ENCODE measurements around the gene CDH4. TPM values are rescaled to one million over a fixed set of nuclear protein-coding genes. Genes with fewer than 3 reads are reported as not detected.

Gene CDH4
- total and polyA plus RNA-seq, 2 donors from 2014 or later: 1.1 TPM; not detected in 1

GRCh38 chr20:61934716-61935530, 682.9 kb downstream of the CDH4 start:
- Histone ChIP-seq H3K4me3 (ENCODE audit: low read length in 3 of 3) (no peak overlapping the region), H3K4me1 (ENCODE audit: control insufficient read depth in 2 of 3, insufficient read depth in 2 of 3, low read depth in 1 of 3, low read length in 3 of 3) (no peaks in the 10 kb centered on the region), H3K36me3 (ENCODE audit: control insufficient read depth in 2 of 3, insufficient read depth in 3 of 3, low read length in 3 of 3) (no peaks in the 10 kb centered on the region), H3K27ac (ENCODE audit: low read depth in 2 of 2, low read length in 2 of 2) (no peak overlapping the region), H3K9ac (ENCODE audit: low read length in 3 of 3) (no peak overlapping the region), H3K9me3 (ENCODE audit: control insufficient read depth in 2 of 3, insufficient read depth in 1 of 3, low read length in 3 of 3) (no peaks in the 10 kb centered on the region), H3K27me3 (ENCODE audit: control insufficient read depth, insufficient read depth, low read length) (no peaks in the 10 kb centered on the region)
- DNase-seq (peak in 1 of 5 donors; percentile 15), FAIRE-seq (no peak)
- no peak for TF ChIP-seq CTCF (IDR thresholded peaks at IDR 0.05; ENCODE audit: borderline replicate concordance, extremely low read depth, insufficient read depth)
- intact Hi-C loops (cut with DNase I): no loop called here

- no peak overlapping the region for H3K9ac ChIP-seq (ENCODE audit: low read length in 3 of 3)
- DNase-seq (peak in 1 of 5 donors; percentile 29), FAIRE-seq (no peak)
- H3K27ac ChIP-seq (ENCODE audit: low read depth in 2 of 2, low read length in 2 of 2): no peak overlapping the region
- H3K9me3 ChIP-seq (ENCODE audit: control insufficient read depth in 2 of 3, insufficient read depth in 1 of 3, low read length in 3 of 3): no peaks in the 10 kb centered on the region
- intact Hi-C loops (cut with DNase I): no loop called here
- no peaks in the 10 kb centered on the region for H3K4me1 ChIP-seq (ENCODE audit: control insufficient read depth in 2 of 3, insufficient read depth in 2 of 3, low read depth in 1 of 3, low read length in 3 of 3)
- no peak overlapping the region for H3K4me3 ChIP-seq (ENCODE audit: low read length in 3 of 3)
- no peak for TF ChIP-seq CTCF (IDR thresholded peaks at IDR 0.05; ENCODE audit: borderline replicate concordance, extremely low read depth, insufficient read depth)
- H3K27me3 ChIP-seq (ENCODE audit: control insufficient read depth, insufficient read depth, low read length): no peaks in the 10 kb centered on the region
- H3K36me3 ChIP-seq (ENCODE audit: control insufficient read depth in 2 of 3, insufficient read depth in 3 of 3, low read length in 3 of 3): no peaks in the 10 kb centered on the region
These were observed 684.1 kb downstream of the CDH4 start for GRCh38 chr20:61935926-61936700.

- no peak overlapping the region for H3K27ac ChIP-seq (ENCODE audit: low read depth in 2 of 2, low read length in 2 of 2)
- DNase-seq (peak in 1 of 5 donors; percentile 65), FAIRE-seq (no peak)
- H3K4me3 ChIP-seq (ENCODE audit: low read length in 3 of 3): no peak overlapping the region
- intact Hi-C loops (cut with DNase I): no loop called here
- H3K4me1 ChIP-seq (ENCODE audit: control insufficient read depth in 2 of 3, insufficient read depth in 2 of 3, low read depth in 1 of 3, low read length in 3 of 3): no peaks in the 10 kb centered on the region
- H3K36me3 ChIP-seq (ENCODE audit: control insufficient read depth in 2 of 3, insufficient read depth in 3 of 3, low read length in 3 of 3): no peaks in the 10 kb centered on the region
- no peak for TF ChIP-seq CTCF (IDR thresholded peaks at IDR 0.05; ENCODE audit: borderline replicate concordance, extremely low read depth, insufficient read depth)
- no peaks in the 10 kb centered on the region for H3K9me3 ChIP-seq (ENCODE audit: control insufficient read depth in 2 of 3, insufficient read depth in 1 of 3, low read length in 3 of 3)
- no peaks in the 10 kb centered on the region for H3K27me3 ChIP-seq (ENCODE audit: control insufficient read depth, insufficient read depth, low read length)
- no peak overlapping the region for H3K9ac ChIP-seq (ENCODE audit: low read length in 3 of 3)
These were observed 684.7 kb downstream of the CDH4 start for GRCh38 chr20:61936701-61937131.

Data from kidney (tissue), 14 donors.